Thoracic aorta (tissue), 2 donors: ENCODE data around the gene CHST13. TPM values are rescaled to one million over a fixed set of nuclear protein-coding genes. Genes with fewer than 3 reads are reported as not detected.

Source experiments
- ATAC-seq: fragments of 150-250 bp; one replicate; pipeline ENCODE4 v1.8.0; 2017; ENCODE audit warnings: low read depth; ENCODE audit not compliant: insufficient number of reproducible peaks, low FRiP score
- DNase-seq: peaks from one replicate; pipeline ENCODE4 v3.0.0-alpha.2; 2020; ENCODE audit warnings: low spot score
- H3K27ac ChIP-seq, 2 donors: fragments of 200-600 bp; sonication (generic); 1 replicate in 1 of 2; 2 replicates in 1 of 2; pipeline ENCODE4 v1.5.1; 2016; ENCODE audit warnings: mild to moderate bottlenecking in 2 of 2, moderate library complexity in 2 of 2
- H3K27me3 ChIP-seq: fragments of 200-600 bp; sonication (generic); replicated peaks from 2 replicates; pipeline ENCODE4 v1.6.0; 2016; ENCODE audit warnings: mild to moderate bottlenecking; ENCODE audit not compliant: insufficient read depth
- H3K36me3 ChIP-seq: fragments of 200-600 bp; sonication (generic); one replicate; pipeline ENCODE4 v1.5.1; 2016
- H3K4me1 ChIP-seq, 2 donors: fragments of 200-600 bp; sonication (generic); 1 replicate in 1 of 2; 2 replicates in 1 of 2; pipeline versions ENCODE4 v1.5.1 to v1.6.0; 2016; ENCODE audit warnings: low read depth in 2 of 2, mild to moderate bottlenecking in 1 of 2; ENCODE audit not compliant: control insufficient read depth in 1 of 2
- H3K4me3 ChIP-seq: fragments of 200-600 bp; sonication (generic); 2 replicates; pipeline ENCODE4 v1.5.1; 2016; ENCODE audit warnings: mild to moderate bottlenecking
- H3K9me3 ChIP-seq: fragments of 200-600 bp; sonication (generic); 2 replicates; pipeline ENCODE4 v1.5.1; 2016
- total RNA-seq, 2 donors: library from RNA; depleted of rRNA; stranded (reverse); fragments of >200 nt; gene quantifications; one replicate each; pipeline versions ENCODE4 v1.1.0 to v1.2.3, GENCODE V29; 2016
- TF ChIP-seq, protein P1 (sequence below): fragments of 200-600 bp; sonication (generic); IDR thresholded peaks from one replicate; pipeline ENCODE4 v1.5.1; 2019; ENCODE audit warnings: antibody characterized with exemption

The CHST13 gene
- total RNA-seq, 2 donors from 2014 or later, result not detected

DNA sequence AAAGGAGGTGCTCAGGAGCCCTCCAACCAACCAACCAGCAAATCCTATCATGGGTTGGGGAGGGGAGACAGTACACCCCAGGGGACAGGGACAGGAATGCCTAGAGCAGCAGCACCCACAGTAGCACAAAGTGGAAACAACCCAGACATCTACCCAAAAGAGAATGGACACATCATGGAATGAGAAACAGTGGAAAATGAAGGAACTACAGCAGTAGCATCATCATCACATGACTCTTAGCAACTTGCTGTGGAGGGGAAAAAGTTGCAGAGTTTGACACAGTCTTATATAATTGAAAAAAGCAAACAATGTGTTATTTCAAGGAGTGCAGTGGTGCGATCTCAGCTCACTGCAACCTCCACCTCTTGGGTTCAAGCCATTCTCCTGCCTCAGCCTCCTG lies 23.8 kb downstream of the CHST13 start:
- Histone ChIP-seq H3K4me1 (no peaks in the 10 kb centered on the region), H3K4me3 (no peak overlapping the region), H3K27ac (no peak overlapping the region), H3K36me3 (no peaks in the 10 kb centered on the region), H3K27me3 (no peaks in the 10 kb centered on the region), H3K9me3 (no peaks in the 10 kb centered on the region)
- ATAC-seq (no peak), DNase-seq (no peak)
- TF ChIP-seq, protein P1, sequence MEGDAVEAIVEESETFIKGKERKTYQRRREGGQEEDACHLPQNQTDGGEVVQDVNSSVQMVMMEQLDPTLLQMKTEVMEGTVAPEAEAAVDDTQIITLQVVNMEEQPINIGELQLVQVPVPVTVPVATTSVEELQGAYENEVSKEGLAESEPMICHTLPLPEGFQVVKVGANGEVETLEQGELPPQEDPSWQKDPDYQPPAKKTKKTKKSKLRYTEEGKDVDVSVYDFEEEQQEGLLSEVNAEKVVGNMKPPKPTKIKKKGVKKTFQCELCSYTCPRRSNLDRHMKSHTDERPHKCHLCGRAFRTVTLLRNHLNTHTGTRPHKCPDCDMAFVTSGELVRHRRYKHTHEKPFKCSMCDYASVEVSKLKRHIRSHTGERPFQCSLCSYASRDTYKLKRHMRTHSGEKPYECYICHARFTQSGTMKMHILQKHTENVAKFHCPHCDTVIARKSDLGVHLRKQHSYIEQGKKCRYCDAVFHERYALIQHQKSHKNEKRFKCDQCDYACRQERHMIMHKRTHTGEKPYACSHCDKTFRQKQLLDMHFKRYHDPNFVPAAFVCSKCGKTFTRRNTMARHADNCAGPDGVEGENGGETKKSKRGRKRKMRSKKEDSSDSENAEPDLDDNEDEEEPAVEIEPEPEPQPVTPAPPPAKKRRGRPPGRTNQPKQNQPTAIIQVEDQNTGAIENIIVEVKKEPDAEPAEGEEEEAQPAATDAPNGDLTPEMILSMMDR, result no peak

DNA sequence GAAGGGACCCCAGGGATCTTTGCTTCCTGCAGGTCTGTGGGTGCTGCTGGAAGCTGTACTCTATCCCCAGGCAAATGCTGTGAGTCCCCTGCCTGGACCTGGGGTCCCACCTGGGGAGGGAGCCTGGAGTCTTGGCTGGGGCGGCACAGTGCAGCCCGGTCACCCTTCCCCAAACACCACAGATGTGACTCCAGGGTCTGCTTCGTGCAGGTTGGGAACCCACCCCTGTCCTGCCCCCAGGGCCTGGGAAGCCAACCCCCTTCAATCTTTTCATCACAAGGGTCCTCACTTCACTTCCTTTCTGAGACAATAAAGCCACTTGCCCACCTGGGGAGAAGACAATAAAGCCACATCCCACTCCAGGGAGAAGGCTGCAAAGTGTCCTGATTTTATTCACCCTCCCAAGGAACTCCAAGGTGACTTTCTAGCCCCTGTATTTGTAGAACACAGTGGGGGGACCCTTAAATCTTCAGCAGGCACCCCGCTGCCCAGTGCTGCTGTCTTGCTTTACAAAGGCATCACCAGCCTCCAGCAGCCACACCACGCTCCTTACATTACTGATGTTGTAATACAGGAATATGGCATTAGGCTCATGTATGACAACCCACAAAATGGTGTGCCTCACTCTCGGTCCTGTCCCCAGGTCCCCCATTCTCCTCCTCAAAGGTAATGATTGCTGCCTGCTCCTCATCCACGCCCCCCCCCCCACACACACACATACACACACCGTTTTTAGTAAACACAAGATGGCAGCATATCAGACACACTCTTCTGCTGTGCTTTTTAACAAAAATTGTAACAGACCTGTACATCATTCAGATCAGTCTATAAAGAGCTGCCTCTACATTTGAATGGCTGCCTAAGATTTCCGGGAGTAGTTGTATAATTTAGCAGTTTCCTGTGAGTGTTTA lies 24.9 kb downstream of the CHST13 start:
- Histone ChIP-seq H3K9me3 (no peaks in the 10 kb centered on the region), H3K36me3 (no peaks in the 10 kb centered on the region), H3K4me1 (no peaks in the 10 kb centered on the region), H3K27ac (no peak overlapping the region), H3K4me3 (no peak overlapping the region), H3K27me3 (no peaks in the 10 kb centered on the region)
- DNase-seq (no peak), ATAC-seq (no peak)
- TF ChIP-seq, protein P1, result no peak

DNA sequence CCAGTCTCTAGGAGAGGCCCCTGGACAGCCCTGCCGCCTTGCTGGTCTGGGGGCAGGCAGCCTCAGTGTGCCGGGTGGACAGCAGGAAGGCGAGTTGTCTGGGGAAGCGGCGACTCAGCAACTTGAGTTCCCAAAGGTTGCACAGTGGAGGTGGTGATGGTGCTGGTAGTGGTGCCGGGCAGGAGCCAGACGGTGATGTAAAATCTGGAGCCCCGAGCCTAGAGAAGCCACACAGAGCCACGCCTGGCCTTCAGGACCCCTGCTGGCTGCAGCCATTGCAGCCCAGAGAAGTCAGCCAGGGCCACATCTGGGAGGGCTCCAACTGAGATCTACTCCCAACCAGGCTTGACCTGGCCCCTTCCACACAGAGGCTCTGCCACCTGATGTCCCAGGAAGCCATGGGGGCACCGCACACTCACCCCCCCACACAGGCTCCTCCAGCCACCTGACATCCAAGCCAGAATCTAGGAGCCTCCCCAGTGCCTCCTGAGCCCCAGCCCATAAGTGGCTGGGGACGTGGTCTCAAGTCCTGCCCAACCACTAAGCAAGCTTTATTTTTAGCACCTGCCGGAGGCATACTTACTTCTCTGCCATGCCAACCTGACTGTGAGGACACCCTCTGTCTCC lies 26.0 kb downstream of the CHST13 start:
- no peak for DNase-seq
- Histone ChIP-seq H3K9me3 (no peaks in the 10 kb centered on the region), H3K4me1 (no peaks in the 10 kb centered on the region), H3K27me3 (no peaks in the 10 kb centered on the region), H3K36me3 (no peaks in the 10 kb centered on the region), H3K4me3 (no peak overlapping the region), H3K27ac (no peak overlapping the region)
- TF ChIP-seq, protein P1, result no peak
- ATAC-seq, result no peak

DNA sequence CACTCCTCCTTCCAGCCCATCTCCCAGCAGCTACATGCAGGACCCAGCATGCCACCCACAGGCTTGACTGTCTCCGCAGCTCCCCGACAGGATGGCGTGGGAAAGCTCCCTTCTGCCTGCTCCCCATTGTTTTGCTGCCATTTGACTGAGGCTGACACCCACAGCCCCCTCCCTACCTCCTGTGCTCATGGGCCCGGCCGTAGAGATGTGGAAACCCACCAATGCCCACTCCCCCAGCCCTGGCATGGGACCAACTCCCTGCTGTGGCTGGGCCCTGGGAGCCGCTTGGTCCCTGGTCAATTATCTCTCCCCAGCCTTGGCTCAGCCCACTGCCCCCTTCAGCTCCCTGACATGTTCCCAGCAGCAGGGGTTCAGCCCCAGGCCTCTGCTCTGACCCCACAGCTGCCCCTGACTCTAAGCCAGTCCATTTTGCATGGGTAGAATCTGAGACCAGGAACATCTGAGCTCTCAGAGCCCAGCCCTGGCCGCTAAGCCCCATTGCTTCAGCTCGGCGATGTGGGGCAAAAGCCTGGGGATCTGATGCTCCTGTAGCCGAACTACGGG lies 26.6 kb downstream of the CHST13 start:
- ATAC-seq (no peak), DNase-seq (no peak)
- no peaks in the 10 kb centered on the region for H3K36me3 ChIP-seq
- no peaks in the 10 kb centered on the region for H3K9me3 ChIP-seq
- no peak overlapping the region for H3K4me3 ChIP-seq
- H3K27me3 ChIP-seq, result no peaks in the 10 kb centered on the region
- TF ChIP-seq, protein P1, result no peak
- no peak overlapping the region for H3K27ac ChIP-seq
- no peaks in the 10 kb centered on the region for H3K4me1 ChIP-seq

DNA sequence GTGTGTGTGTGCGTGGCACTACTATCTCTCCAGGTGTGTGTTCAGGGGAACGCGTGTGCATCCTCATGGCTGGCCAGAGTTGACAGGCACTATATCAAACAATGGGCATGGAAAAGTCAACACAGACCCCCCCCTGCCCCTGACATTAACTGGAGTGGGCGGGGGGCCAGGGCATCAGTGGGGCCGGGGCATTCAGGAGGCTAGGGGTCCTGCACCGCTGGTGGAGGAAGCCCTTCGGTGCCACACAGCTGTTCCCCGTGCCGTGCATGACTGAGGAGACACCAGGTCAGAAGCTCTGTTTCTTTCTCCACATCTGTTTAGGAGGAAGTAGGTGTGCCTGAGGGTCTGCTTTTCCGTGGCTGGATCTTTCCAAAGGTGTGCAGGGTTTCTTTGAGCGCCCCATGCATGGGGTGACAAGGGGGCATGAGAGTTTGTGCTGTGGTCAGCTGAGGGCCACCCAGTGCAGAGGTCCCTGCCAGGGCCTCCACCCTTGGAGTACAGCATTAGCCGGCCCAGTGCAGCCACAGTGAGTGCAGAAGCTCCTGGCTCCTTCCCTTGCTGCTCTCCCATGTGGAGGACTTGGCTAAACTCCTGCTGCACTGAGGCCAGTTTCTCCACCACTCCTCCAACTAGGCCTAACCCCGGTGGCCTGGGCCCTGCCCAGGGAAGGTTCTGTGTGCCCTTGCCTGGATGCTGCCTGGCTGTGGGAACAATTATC lies 27.3 kb downstream of the CHST13 start:
- Histone ChIP-seq H3K4me3 (no peak overlapping the region), H3K27ac (no peak overlapping the region), H3K27me3 (no peaks in the 10 kb centered on the region), H3K9me3 (no peaks in the 10 kb centered on the region), H3K36me3 (no peaks in the 10 kb centered on the region), H3K4me1 (no peaks in the 10 kb centered on the region)
- no peak for DNase-seq
- TF ChIP-seq, protein P1, result no peak
- ATAC-seq, result no peak
